Natural killer cell (primary cell): ENCODE measurements around the gene IWS1. TPM values are rescaled to one million over a fixed set of nuclear protein-coding genes. Genes with fewer than 3 reads are reported as not detected.

ENCODE experiments used
- ATAC-seq, 3 donors: fragments of 150-1000 bp in 2 of 3; fragments of 200-7000 bp in 1 of 3; cut with Tn5 transposase; 1 replicate in 1 of 3; 2 replicates in 2 of 3; pipeline ENCODE4 v1.10.0; 2021; ENCODE audit warnings: mild to moderate bottlenecking in 2 of 3, moderate library complexity in 2 of 3
- DNase-seq, 2 donors: peaks; one replicate each; pipeline versions ENCODE4 v3.0.0 to v3.0.0-alpha.2; 2013 to 2021; ENCODE audit warnings: mixed read lengths in 1 of 2
- H3K27ac ChIP-seq: one replicate; pipeline ENCODE4 v1.5.1; 2013; ENCODE audit warnings: mild to moderate bottlenecking, low read length
- H3K27me3 ChIP-seq: one replicate; pipeline ENCODE4 v1.6.1; 2013; ENCODE audit warnings: low read length; ENCODE audit not compliant: control insufficient read depth, insufficient read depth
- H3K36me3 ChIP-seq: one replicate; pipeline ENCODE4 v1.6.1; 2013; ENCODE audit warnings: low read length; ENCODE audit not compliant: control insufficient read depth, insufficient read depth
- H3K4me1 ChIP-seq: one replicate; pipeline ENCODE4 v1.6.1; 2013; ENCODE audit warnings: low read length; ENCODE audit not compliant: control insufficient read depth, insufficient read depth
- H3K4me3 ChIP-seq: one replicate; pipeline ENCODE4 v1.5.1; 2013; ENCODE audit warnings: low read length
- H3K9me3 ChIP-seq: one replicate; pipeline ENCODE4 v1.6.1; 2013; ENCODE audit warnings: low read length; ENCODE audit not compliant: control insufficient read depth, insufficient read depth
- H3K27ac Mint-ChIP-seq, 2 donors: one replicate each; pipeline ENCODE4 v1.8.0; 2022; ENCODE audit warnings: mild to moderate bottlenecking in 2 of 2, mixed read lengths in 2 of 2, moderate library complexity in 1 of 2
- H3K27me3 Mint-ChIP-seq, 2 donors: one replicate each; pipeline ENCODE4 v1.8.0; 2022; ENCODE audit warnings: low read depth in 2 of 2, mixed read lengths in 2 of 2
- H3K36me3 Mint-ChIP-seq: one replicate; pipeline ENCODE4 v1.8.0; 2022; ENCODE audit warnings: mixed read lengths
- H3K4me1 Mint-ChIP-seq, 2 donors: one replicate each; pipeline ENCODE4 v1.8.0; 2022; ENCODE audit warnings: mixed read lengths in 2 of 2
- H3K4me3 Mint-ChIP-seq: one replicate; pipeline ENCODE4 v1.8.0; 2022; ENCODE audit warnings: mild to moderate bottlenecking, moderate library complexity, mixed read lengths
- H3K9me3 Mint-ChIP-seq, 2 donors: one replicate each; pipeline ENCODE4 v1.8.0; 2022; ENCODE audit warnings: mixed read lengths in 2 of 2
- CTCF ChIP-seq: fragments of 200-600 bp; IDR thresholded peaks from one replicate; pipeline ENCODE4 v1.8.0; 2022; ENCODE audit warnings: antibody characterized with exemption
- WGBS: methylation state at CpG from one replicate; pipeline ENCODE4 v1.1.7; 2013; ENCODE audit warnings: missing lambda C conversion rate; ENCODE audit not compliant: insufficient coverage; 5-methylcytosine and 5-hydroxymethylcytosine counted together
- intact Hi-C: fragments of 100-400 bp; cut with micrococcal nuclease; formaldehyde crosslinking; loops from one replicate; pipeline ENCODE4 v1.14.2; 2022
- total RNA-seq, 4 donors: library from RNA; stranded (reverse); fragments of 120-200 nt in 1 of 4; gene quantifications; one replicate each; pipeline versions ENCODE4 v1.2.3 to v1.2.4, GENCODE V29; 2013 to 2022

IWS1 gene
- total RNA-seq, 3 donors from 2014 or later (not counting 1 experiment from before 2014, with no cell fraction given), result 21.7 to 27.1 (median 23.9) TPM

GRCh38 chr2:127535422-127535901, 9.2 kb upstream of the IWS1 start, which contains the start of gene MYO7B:
MYO7B (plus strand) TSS chr2:127535683; CDS start chr2:127559723, 24,040 bp downstream.
- intact Hi-C loops, result no loop called here
- Mint-ChIP-seq H3K27me3 (peaks cover 13 to 28% of the 10 kb centered on the region in 2 donors), H3K4me3 (no peak within 1 kb of the TSS), H3K4me1 (no peaks in the 10 kb centered on the region), H3K27ac (no peak within 1 kb of the TSS), H3K36me3 (no peaks in the 10 kb centered on the region), H3K9me3 (no peaks in the 10 kb centered on the region)
- no peak for ATAC-seq
- no peak within 1 kb of the TSS for H3K27ac ChIP-seq
- DNase-seq, result no peak
- TF ChIP-seq CTCF, result no peak
- no peaks in the 10 kb centered on the region for H3K4me1 ChIP-seq
- no peak within 1 kb of the TSS for H3K4me3 ChIP-seq
- no peaks in the 10 kb centered on the region for H3K36me3 ChIP-seq
- WGBS, result 79% methylated on average over 11 of the region's 11 CpGs
- H3K9me3 ChIP-seq, result no peaks in the 10 kb centered on the region
- peaks cover 2% of the 10 kb centered on the region for H3K27me3 ChIP-seq

GRCh38 chr2:127532296-127532695, 6.0 kb upstream of the IWS1 start:
- H3K4me3 Mint-ChIP-seq, result no peak overlapping the region

GRCh38 chr2:127531221-127531648, 4.9 kb upstream of the IWS1 start:
- ATAC-seq (no peak), DNase-seq (no peak)
- peaks cover 3% of the 10 kb centered on the region for H3K27me3 ChIP-seq
- H3K36me3 ChIP-seq, result no peaks in the 10 kb centered on the region
- Mint-ChIP-seq H3K4me3 (no peak overlapping the region), H3K36me3 (no peaks in the 10 kb centered on the region), H3K27me3 (peaks cover 21 to 37% of the 10 kb centered on the region in 2 donors), H3K27ac (no peak overlapping the region), H3K9me3 (no peaks in the 10 kb centered on the region), H3K4me1 (peaks cover 12 to 14% of the 10 kb centered on the region in 2 donors)
- H3K4me1 ChIP-seq, result peaks cover 4% of the 10 kb centered on the region
- intact Hi-C loops, result no loop called here
- H3K4me3 ChIP-seq, result no peak overlapping the region
- no peaks in the 10 kb centered on the region for H3K9me3 ChIP-seq
- WGBS, result 94% methylated on average over 4 of the region's 4 CpGs
- no peak overlapping the region for H3K27ac ChIP-seq
- TF ChIP-seq CTCF, result no peak

More at GRCh38 chr2:127532296-127532695, 6.0 kb upstream of the IWS1 start:
- no peak for DNase-seq
- Histone ChIP-seq H3K4me1 (peaks cover 3% of the 10 kb centered on the region), H3K36me3 (no peaks in the 10 kb centered on the region), H3K4me3 (no peak overlapping the region), H3K27ac (no peak overlapping the region), H3K27me3 (peaks cover 3% of the 10 kb centered on the region), H3K9me3 (no peaks in the 10 kb centered on the region)
- Mint-ChIP-seq H3K4me1 (peaks cover 3% of the 10 kb centered on the region in 2 donors), H3K9me3 (no peaks in the 10 kb centered on the region), H3K27ac (no peak overlapping the region), H3K36me3 (no peaks in the 10 kb centered on the region), H3K27me3 (peaks cover 21 to 37% of the 10 kb centered on the region in 2 donors)
- no peak for ATAC-seq
- WGBS, result 97% methylated on average over 8 of the region's 8 CpGs
- intact Hi-C loops, result no loop called here
- TF ChIP-seq CTCF, result no peak
